ENCODE data around the gene DST.

The DST gene

GRCh38 chr6:56479381-56479780 is 163.3 kb downstream of the DST start:
- Histone ChIP-seq H3K4me1 (ENCODE audit: control insufficient read depth, insufficient read depth, low read length, poor library complexity, severe bottlenecking) (no peaks in the 10 kb centered on the region), H3K36me3 (ENCODE audit: control insufficient read depth, insufficient read depth, low read length) (no peaks in the 10 kb centered on the region), H3K9me3 (ENCODE audit: control insufficient read depth, low read length) (no peaks in the 10 kb centered on the region), H3K27ac (ENCODE audit: insufficient read depth, low read length, poor library complexity, severe bottlenecking) (no peak overlapping the region), H3K4me3 (ENCODE audit: insufficient read depth, low read depth, low read length, poor library complexity, severe bottlenecking) (no peak overlapping the region), H3K27me3 (replicated peaks; ENCODE audit: control insufficient read depth, insufficient read depth, low read length, poor library complexity, severe bottlenecking) (no peaks in the 10 kb centered on the region)
- no peak for DNase-seq

GRCh38 chr6:56478202-56478601 is 164.5 kb downstream of the DST start:
- H3K4me1 ChIP-seq (ENCODE audit: control insufficient read depth, insufficient read depth, low read length, poor library complexity, severe bottlenecking) = no peaks in the 10 kb centered on the region
- no peaks in the 10 kb centered on the region for H3K9me3 ChIP-seq (ENCODE audit: control insufficient read depth, low read length)
- no peaks in the 10 kb centered on the region for H3K36me3 ChIP-seq (ENCODE audit: control insufficient read depth, insufficient read depth, low read length)
- no peak overlapping the region for H3K27ac ChIP-seq (ENCODE audit: insufficient read depth, low read length, poor library complexity, severe bottlenecking)
- no peak for DNase-seq
- H3K27me3 ChIP-seq (replicated peaks; ENCODE audit: control insufficient read depth, insufficient read depth, low read length, poor library complexity, severe bottlenecking) = no peaks in the 10 kb centered on the region
- no peak overlapping the region for H3K4me3 ChIP-seq (ENCODE audit: insufficient read depth, low read depth, low read length, poor library complexity, severe bottlenecking)

GRCh38 chr6:56477241-56477640 is 165.4 kb downstream of the DST start:
- Histone ChIP-seq H3K27me3 (replicated peaks; ENCODE audit: control insufficient read depth, insufficient read depth, low read length, poor library complexity, severe bottlenecking) (no peaks in the 10 kb centered on the region), H3K4me3 (ENCODE audit: insufficient read depth, low read depth, low read length, poor library complexity, severe bottlenecking) (no peak overlapping the region), H3K9me3 (ENCODE audit: control insufficient read depth, low read length) (no peaks in the 10 kb centered on the region), H3K4me1 (ENCODE audit: control insufficient read depth, insufficient read depth, low read length, poor library complexity, severe bottlenecking) (no peaks in the 10 kb centered on the region), H3K36me3 (ENCODE audit: control insufficient read depth, insufficient read depth, low read length) (no peaks in the 10 kb centered on the region), H3K27ac (ENCODE audit: insufficient read depth, low read length, poor library complexity, severe bottlenecking) (no peak overlapping the region)
- no peak for DNase-seq

GRCh38 chr6:56475736-56476457 is 166.8 kb downstream of the DST start:
- Histone ChIP-seq H3K27me3 (replicated peaks; ENCODE audit: control insufficient read depth, insufficient read depth, low read length, poor library complexity, severe bottlenecking) (no peaks in the 10 kb centered on the region), H3K27ac (ENCODE audit: insufficient read depth, low read length, poor library complexity, severe bottlenecking) (no peak overlapping the region), H3K9me3 (ENCODE audit: control insufficient read depth, low read length) (no peaks in the 10 kb centered on the region), H3K4me3 (ENCODE audit: insufficient read depth, low read depth, low read length, poor library complexity, severe bottlenecking) (no peak overlapping the region), H3K36me3 (ENCODE audit: control insufficient read depth, insufficient read depth, low read length) (no peaks in the 10 kb centered on the region), H3K4me1 (ENCODE audit: control insufficient read depth, insufficient read depth, low read length, poor library complexity, severe bottlenecking) (no peaks in the 10 kb centered on the region)
- no peak for DNase-seq

- H3K36me3 ChIP-seq (ENCODE audit: control insufficient read depth, insufficient read depth, low read length) = no peaks in the 10 kb centered on the region
- DNase-seq = no peak
- no peaks in the 10 kb centered on the region for H3K9me3 ChIP-seq (ENCODE audit: control insufficient read depth, low read length)
- no peaks in the 10 kb centered on the region for H3K4me1 ChIP-seq (ENCODE audit: control insufficient read depth, insufficient read depth, low read length, poor library complexity, severe bottlenecking)
- H3K4me3 ChIP-seq (ENCODE audit: insufficient read depth, low read depth, low read length, poor library complexity, severe bottlenecking) = no peak overlapping the region
- H3K27ac ChIP-seq (ENCODE audit: insufficient read depth, low read length, poor library complexity, severe bottlenecking) = no peak overlapping the region
- no peaks in the 10 kb centered on the region for H3K27me3 ChIP-seq (replicated peaks; ENCODE audit: control insufficient read depth, insufficient read depth, low read length, poor library complexity, severe bottlenecking)
These were observed 168.2 kb downstream of the DST start for GRCh38 chr6:56474532-56474931.

- DNase-seq = no peak
- H3K27ac ChIP-seq (ENCODE audit: insufficient read depth, low read length, poor library complexity, severe bottlenecking) = no peak overlapping the region
- H3K27me3 ChIP-seq (replicated peaks; ENCODE audit: control insufficient read depth, insufficient read depth, low read length, poor library complexity, severe bottlenecking) = no peaks in the 10 kb centered on the region
- H3K9me3 ChIP-seq (ENCODE audit: control insufficient read depth, low read length) = no peaks in the 10 kb centered on the region
- H3K4me3 ChIP-seq (ENCODE audit: insufficient read depth, low read depth, low read length, poor library complexity, severe bottlenecking) = no peak overlapping the region
- no peaks in the 10 kb centered on the region for H3K4me1 ChIP-seq (ENCODE audit: control insufficient read depth, insufficient read depth, low read length, poor library complexity, severe bottlenecking)
- H3K36me3 ChIP-seq (ENCODE audit: control insufficient read depth, insufficient read depth, low read length) = no peaks in the 10 kb centered on the region
These were observed 179.2 kb downstream of the DST start for GRCh38 chr6:56463443-56463842.

GRCh38 chr6:56459030-56459805 is 183.5 kb downstream of the DST start:
- Histone ChIP-seq H3K4me1 (ENCODE audit: control insufficient read depth, insufficient read depth, low read length, poor library complexity, severe bottlenecking) (no peaks in the 10 kb centered on the region), H3K27me3 (replicated peaks; ENCODE audit: control insufficient read depth, insufficient read depth, low read length, poor library complexity, severe bottlenecking) (no peaks in the 10 kb centered on the region), H3K4me3 (ENCODE audit: insufficient read depth, low read depth, low read length, poor library complexity, severe bottlenecking) (no peak overlapping the region), H3K9me3 (ENCODE audit: control insufficient read depth, low read length) (no peaks in the 10 kb centered on the region), H3K27ac (ENCODE audit: insufficient read depth, low read length, poor library complexity, severe bottlenecking) (no peak overlapping the region), H3K36me3 (ENCODE audit: control insufficient read depth, insufficient read depth, low read length) (no peaks in the 10 kb centered on the region)
- DNase-seq = no peak

- H3K27ac ChIP-seq (ENCODE audit: insufficient read depth, low read length, poor library complexity, severe bottlenecking) = no peak overlapping the region
- no peaks in the 10 kb centered on the region for H3K36me3 ChIP-seq (ENCODE audit: control insufficient read depth, insufficient read depth, low read length)
- DNase-seq = no peak
These were observed 184.3 kb downstream of the DST start for GRCh38 chr6:56458324-56458884.

GRCh38 chr6:56456785-56457184 is 185.9 kb downstream of the DST start:
- Histone ChIP-seq H3K27me3 (replicated peaks; ENCODE audit: control insufficient read depth, insufficient read depth, low read length, poor library complexity, severe bottlenecking) (no peaks in the 10 kb centered on the region), H3K4me3 (ENCODE audit: insufficient read depth, low read depth, low read length, poor library complexity, severe bottlenecking) (no peak overlapping the region), H3K36me3 (ENCODE audit: control insufficient read depth, insufficient read depth, low read length) (no peaks in the 10 kb centered on the region)

More at GRCh38 chr6:56458324-56458884, 184.3 kb downstream of the DST start:
- Histone ChIP-seq H3K27me3 (replicated peaks; ENCODE audit: control insufficient read depth, insufficient read depth, low read length, poor library complexity, severe bottlenecking) (no peaks in the 10 kb centered on the region), H3K4me3 (ENCODE audit: insufficient read depth, low read depth, low read length, poor library complexity, severe bottlenecking) (no peak overlapping the region), H3K4me1 (ENCODE audit: control insufficient read depth, insufficient read depth, low read length, poor library complexity, severe bottlenecking) (no peaks in the 10 kb centered on the region), H3K9me3 (ENCODE audit: control insufficient read depth, low read length) (no peaks in the 10 kb centered on the region)

More at GRCh38 chr6:56456785-56457184, 185.9 kb downstream of the DST start:
- H3K9me3 ChIP-seq (ENCODE audit: control insufficient read depth, low read length) = no peaks in the 10 kb centered on the region
- no peak for DNase-seq
- no peaks in the 10 kb centered on the region for H3K4me1 ChIP-seq (ENCODE audit: control insufficient read depth, insufficient read depth, low read length, poor library complexity, severe bottlenecking)
- no peak overlapping the region for H3K27ac ChIP-seq (ENCODE audit: insufficient read depth, low read length, poor library complexity, severe bottlenecking)

Measured in effector memory CD4-positive, alpha-beta T cell (primary cell).